MM.1S (cell line): Measurements from ENCODE around the gene CLSTN1.

Experiments used
- CTCF ChIP-seq: fragments of 300-600 bp; sonication (generic); IDR thresholded peaks from 2 replicates; pipeline ENCODE4 v1.5.1; 2016; ENCODE audit warnings: antibody characterized with exemption, low read length, mixed read lengths
- EZH2 ChIP-seq: fragments of 300-600 bp; sonication (generic); optimal IDR thresholded peaks from 2 replicates; pipeline ENCODE3; 2017; ENCODE audit warnings: low read depth, mild to moderate bottlenecking, antibody characterized with exemption, low read length, mixed read lengths

GRCh38 chr1:9845914-9846313, 22.1 kb upstream of the CLSTN1 start:
- no peak for TF ChIP-seq EZH2
- no peak for TF ChIP-seq CTCF
